ENCODE results near the gene RAI2.

RAI2 gene

GRCh38 chrX:17769701-17770269 lies 91.3 kb downstream of the RAI2 start:
- peaks cover 10% of the 10 kb centered on the region; the same call in 1 of the 2 replicates for H4K20me1 ChIP-seq
- H3K4me1 ChIP-seq: no peaks in the 10 kb centered on the region
- no peak for TF ChIP-seq Cebpa-rat (IDR thresholded peaks at IDR 0.05)
- no peaks in the 10 kb centered on the region for H3K9me3 ChIP-seq
- H3K27me3 ChIP-seq: peaks cover 98% of the 10 kb centered on the region
- no peaks in the 10 kb centered on the region for H3K36me3 ChIP-seq
- no peak overlapping the region for H3K9ac ChIP-seq
- no peak overlapping the region for H3K27ac ChIP-seq
- no peak overlapping the region for H3K4me3 ChIP-seq
- no peak overlapping the region for H3K4me2 ChIP-seq

- H3K4me2 ChIP-seq: no peak overlapping the region
- no peak overlapping the region for H3K27ac ChIP-seq
- TF ChIP-seq Cebpa-rat (IDR thresholded peaks at IDR 0.05): no peak
Measured at GRCh38 chrX:17768997-17769396, 92.1 kb downstream of the RAI2 start.

GRCh38 chrX:17767734-17768133 lies 93.4 kb downstream of the RAI2 start:
- Histone ChIP-seq H3K27ac (no peak overlapping the region), H3K9ac (no peak overlapping the region), H3K27me3 (peaks cover 92% of the 10 kb centered on the region), H3K4me3 (no peak overlapping the region), H3K9me3 (no peaks in the 10 kb centered on the region), H3K4me2 (no peak overlapping the region), H4K20me1 (peaks cover 10% of the 10 kb centered on the region; the same call in 1 of the 2 replicates), H3K36me3 (no peaks in the 10 kb centered on the region), H3K4me1 (no peaks in the 10 kb centered on the region)
- TF ChIP-seq Cebpa-rat (IDR thresholded peaks at IDR 0.05): no peak

More at GRCh38 chrX:17768997-17769396, 92.1 kb downstream of the RAI2 start:
- no peaks in the 10 kb centered on the region for H3K9me3 ChIP-seq
- peaks cover 98% of the 10 kb centered on the region for H3K27me3 ChIP-seq
- H4K20me1 ChIP-seq: peaks cover 10% of the 10 kb centered on the region; the same call in 1 of the 2 replicates
- no peaks in the 10 kb centered on the region for H3K4me1 ChIP-seq
- no peak overlapping the region for H3K4me3 ChIP-seq
- no peaks in the 10 kb centered on the region for H3K36me3 ChIP-seq
- H3K9ac ChIP-seq: no peak overlapping the region

DNA sequence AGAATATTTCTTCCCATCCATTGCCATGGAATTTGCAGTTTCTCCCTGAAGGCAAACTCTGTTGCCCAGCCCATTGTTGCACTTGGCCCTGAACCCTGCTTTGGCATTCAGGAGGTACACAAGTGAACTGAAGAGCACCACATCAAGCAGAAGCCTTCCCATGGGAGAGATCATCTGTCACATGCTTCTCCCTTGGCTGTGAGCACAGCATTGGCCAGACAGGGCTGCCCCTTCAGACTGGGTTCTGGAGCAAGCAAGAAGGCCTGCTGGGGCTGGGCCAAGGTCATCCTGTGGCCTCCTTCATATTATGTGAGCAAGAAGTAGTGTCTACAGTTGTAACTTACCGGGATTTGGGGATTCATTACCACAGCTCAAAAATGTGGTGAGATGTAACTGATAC lies 101.1 kb downstream of the RAI2 start:
- Histone ChIP-seq H3K9me3 (no peaks in the 10 kb centered on the region), H3K4me1 (no peaks in the 10 kb centered on the region; the same call in 1 of the 2 replicates), H3K4me3 (no peak overlapping the region), H4K20me1 (0 out of 2 replicates have a peak, but pooled peaks cover 2% of the 10 kb centered on the region), H3K27me3 (peaks cover 86% of the 10 kb centered on the region), H3K4me2 (no peak overlapping the region), H3K9ac (no peak overlapping the region), H3K27ac (no peak overlapping the region), H3K36me3 (no peaks in the 10 kb centered on the region)
- no peak for TF ChIP-seq Cebpa-rat (IDR thresholded peaks at IDR 0.05)

DNA sequence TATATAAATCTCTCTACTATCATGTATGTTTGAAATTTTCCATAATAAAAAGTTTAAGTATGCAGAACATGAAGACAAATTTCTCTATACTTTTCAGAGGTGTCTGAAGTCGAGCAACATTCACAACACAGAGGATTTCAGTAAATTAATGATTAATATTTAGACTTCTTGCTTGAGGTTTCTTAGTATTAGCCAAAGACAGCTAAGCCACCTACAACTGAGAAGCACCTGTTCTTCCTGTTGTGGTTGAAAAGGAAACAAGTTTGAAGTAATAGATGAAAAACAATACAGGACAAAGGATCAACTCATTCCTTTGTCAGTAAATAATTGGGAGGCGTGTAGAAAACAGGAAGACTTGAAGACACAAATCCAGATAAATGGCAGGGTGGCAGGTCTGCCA lies 102.7 kb downstream of the RAI2 start:
- Histone ChIP-seq H3K36me3 (no peaks in the 10 kb centered on the region), H3K9me3 (no peaks in the 10 kb centered on the region), H4K20me1 (no peaks in the 10 kb centered on the region), H3K27me3 (peaks cover 81% of the 10 kb centered on the region), H3K4me1 (no peaks in the 10 kb centered on the region; the same call in 1 of the 2 replicates), H3K4me3 (no peak overlapping the region), H3K4me2 (no peak overlapping the region), H3K9ac (no peak overlapping the region), H3K27ac (no peak overlapping the region)
- TF ChIP-seq Cebpa-rat (IDR thresholded peaks at IDR 0.05): no peak

DNA sequence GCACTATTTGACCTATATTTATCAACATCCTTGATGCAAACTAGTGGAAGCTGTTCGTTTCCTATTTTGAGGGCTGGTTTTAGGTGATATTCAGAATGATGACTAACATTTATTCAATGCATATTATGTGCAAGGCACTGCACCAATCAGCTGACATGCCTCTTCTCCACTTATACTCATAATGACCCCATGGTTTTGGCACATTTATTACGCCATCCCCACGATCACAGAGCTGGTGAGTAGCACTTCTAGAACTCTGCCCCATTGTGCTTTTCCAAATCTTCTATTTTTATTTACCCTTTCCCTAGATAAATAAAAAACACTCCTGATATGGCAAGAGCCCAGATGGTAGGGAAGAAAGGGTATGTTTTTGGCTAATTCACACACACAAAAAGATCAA lies 110.7 kb downstream of the RAI2 start:
- Histone ChIP-seq H3K36me3 (no peaks in the 10 kb centered on the region), H3K27ac (no peak overlapping the region), H3K4me1 (no peaks in the 10 kb centered on the region), H3K27me3 (peaks cover 74% of the 10 kb centered on the region), H3K9ac (no peak overlapping the region), H3K4me2 (no peak overlapping the region), H3K9me3 (no peaks in the 10 kb centered on the region), H4K20me1 (0 out of 2 replicates have a peak, but pooled peaks cover 16% of the 10 kb centered on the region), H3K4me3 (no peak overlapping the region)
- TF ChIP-seq Cebpa-rat (IDR thresholded peaks at IDR 0.05): no peak
